Liver (tissue), 2 donors: ENCODE results near the gene PATJ.

Experiments used
- TF ChIP-seq, protein P1 (sequence below): fragments of 150-350 bp; IDR thresholded peaks from 2 replicates; pipeline ENCODE4 v1.5.1; 2017; ENCODE audit warnings: improper control_type of control experiment, low read depth, low read length; ENCODE audit not compliant: missing input control
- TF ChIP-seq, protein P2 (sequence below): IDR thresholded peaks from 2 replicates; pipeline ENCODE4 v1.6.1; 2016; ENCODE audit warnings: antibody characterized with exemption
- donor health status: healthy.

DNA sequence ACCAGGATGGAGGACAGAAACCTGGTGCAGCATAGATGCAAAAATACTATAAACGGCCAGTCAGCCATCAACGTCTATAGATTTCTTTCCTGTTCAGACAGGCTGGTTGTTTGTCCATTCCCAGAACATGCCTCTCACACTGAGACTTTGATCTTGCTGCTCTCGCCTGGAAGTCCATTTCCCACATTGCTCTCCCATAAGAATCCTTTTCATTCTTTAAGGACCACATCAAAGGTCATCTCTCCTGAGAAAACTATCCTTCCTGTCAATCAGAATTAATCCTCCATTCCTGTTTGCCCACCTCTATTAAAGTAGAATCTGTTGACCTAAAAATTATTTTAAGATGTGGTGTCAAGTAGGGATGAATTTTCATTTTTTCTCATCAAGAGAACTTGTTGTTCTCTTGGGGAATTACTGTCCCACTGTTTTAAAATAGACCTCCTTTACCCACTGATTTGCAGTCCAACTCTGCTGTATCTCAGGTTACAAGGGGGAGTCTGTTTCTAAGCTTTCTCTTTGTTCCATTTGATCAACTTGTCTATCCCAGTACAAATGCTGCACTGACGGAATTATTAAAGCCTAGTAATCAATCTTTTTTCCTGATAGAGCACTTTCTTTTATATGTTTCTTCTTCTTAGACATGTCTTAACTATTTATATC, 172.7 kb downstream of the PATJ start:
- TF ChIP-seq, protein P1, sequence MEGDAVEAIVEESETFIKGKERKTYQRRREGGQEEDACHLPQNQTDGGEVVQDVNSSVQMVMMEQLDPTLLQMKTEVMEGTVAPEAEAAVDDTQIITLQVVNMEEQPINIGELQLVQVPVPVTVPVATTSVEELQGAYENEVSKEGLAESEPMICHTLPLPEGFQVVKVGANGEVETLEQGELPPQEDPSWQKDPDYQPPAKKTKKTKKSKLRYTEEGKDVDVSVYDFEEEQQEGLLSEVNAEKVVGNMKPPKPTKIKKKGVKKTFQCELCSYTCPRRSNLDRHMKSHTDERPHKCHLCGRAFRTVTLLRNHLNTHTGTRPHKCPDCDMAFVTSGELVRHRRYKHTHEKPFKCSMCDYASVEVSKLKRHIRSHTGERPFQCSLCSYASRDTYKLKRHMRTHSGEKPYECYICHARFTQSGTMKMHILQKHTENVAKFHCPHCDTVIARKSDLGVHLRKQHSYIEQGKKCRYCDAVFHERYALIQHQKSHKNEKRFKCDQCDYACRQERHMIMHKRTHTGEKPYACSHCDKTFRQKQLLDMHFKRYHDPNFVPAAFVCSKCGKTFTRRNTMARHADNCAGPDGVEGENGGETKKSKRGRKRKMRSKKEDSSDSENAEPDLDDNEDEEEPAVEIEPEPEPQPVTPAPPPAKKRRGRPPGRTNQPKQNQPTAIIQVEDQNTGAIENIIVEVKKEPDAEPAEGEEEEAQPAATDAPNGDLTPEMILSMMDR: no peak
- TF ChIP-seq, protein P2, sequence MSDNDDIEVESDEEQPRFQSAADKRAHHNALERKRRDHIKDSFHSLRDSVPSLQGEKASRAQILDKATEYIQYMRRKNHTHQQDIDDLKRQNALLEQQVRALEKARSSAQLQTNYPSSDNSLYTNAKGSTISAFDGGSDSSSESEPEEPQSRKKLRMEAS: no peak
